Stimulated activated CD8-positive, alpha-beta memory T cell treated with anti-CD3 and anti-CD28 coated beads, Interleukin-4, amount 100 ng/mL, for 4 hours (primary cell): ENCODE measurements around the gene AXIN1.
"Not testable (repeated sequence)": the region's sequence is repeated elsewhere in the genome, so short reads cannot be mapped to it uniquely, and the experiment has no call there.

Source experiments
- DNase-seq, 2 donors: peaks; one replicate each; pipeline ENCODE4 v3.0.0-alpha.2; 2020; ENCODE audit warnings: low read depth in 2 of 2, low spot score in 1 of 2

AXIN1 gene, protein sequence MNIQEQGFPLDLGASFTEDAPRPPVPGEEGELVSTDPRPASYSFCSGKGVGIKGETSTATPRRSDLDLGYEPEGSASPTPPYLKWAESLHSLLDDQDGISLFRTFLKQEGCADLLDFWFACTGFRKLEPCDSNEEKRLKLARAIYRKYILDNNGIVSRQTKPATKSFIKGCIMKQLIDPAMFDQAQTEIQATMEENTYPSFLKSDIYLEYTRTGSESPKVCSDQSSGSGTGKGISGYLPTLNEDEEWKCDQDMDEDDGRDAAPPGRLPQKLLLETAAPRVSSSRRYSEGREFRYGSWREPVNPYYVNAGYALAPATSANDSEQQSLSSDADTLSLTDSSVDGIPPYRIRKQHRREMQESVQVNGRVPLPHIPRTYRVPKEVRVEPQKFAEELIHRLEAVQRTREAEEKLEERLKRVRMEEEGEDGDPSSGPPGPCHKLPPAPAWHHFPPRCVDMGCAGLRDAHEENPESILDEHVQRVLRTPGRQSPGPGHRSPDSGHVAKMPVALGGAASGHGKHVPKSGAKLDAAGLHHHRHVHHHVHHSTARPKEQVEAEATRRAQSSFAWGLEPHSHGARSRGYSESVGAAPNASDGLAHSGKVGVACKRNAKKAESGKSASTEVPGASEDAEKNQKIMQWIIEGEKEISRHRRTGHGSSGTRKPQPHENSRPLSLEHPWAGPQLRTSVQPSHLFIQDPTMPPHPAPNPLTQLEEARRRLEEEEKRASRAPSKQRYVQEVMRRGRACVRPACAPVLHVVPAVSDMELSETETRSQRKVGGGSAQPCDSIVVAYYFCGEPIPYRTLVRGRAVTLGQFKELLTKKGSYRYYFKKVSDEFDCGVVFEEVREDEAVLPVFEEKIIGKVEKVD

DNA sequence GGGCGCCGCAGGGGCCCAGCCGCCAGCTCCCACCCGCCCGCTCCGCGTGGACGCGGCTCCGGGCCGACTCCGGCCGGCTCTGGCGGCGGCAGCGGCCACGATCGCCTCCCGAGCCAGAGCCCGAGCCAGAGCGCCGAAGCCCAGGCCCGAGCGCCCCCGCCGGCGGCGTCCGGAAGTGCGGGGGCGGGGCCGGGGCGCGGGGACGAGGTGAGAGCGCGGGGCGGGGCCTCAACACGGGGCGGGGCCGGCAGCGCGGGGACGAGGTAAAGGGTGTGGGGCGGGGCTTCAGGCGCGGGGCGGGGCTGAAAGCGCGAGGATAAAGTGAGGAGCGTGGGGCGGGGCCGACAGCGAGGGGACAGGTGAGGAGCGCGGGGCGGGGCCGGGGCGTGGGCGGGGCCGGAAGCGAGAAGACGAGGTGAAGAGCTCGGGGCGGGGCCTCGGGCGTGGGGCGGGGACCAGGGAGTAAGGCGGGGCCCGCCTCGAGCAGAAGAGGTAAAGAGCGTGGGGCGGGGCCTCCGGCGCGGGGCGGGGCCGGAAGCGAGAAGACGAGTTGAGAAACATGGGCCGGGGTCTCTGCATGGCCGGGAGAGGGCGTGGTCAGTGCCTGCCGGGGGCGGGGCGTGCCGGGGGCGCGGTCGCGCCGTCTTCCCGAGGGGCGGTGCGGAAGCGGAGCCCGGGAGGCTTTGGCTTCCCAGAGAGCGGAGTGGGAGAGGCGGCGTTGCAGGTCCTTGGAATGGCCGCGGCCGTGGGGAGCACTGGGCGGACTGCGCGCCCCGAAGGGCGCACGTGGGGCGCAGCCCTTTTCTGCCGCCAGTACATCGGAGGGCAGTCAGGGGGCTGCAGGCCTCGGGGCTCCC lies at the start of gene AXIN1:
Gene AXIN1, minus strand, starts transcription at position 177 of the 857 bp plus-strand sequence. CDS start 5,698 bp downstream, outside the sequence.
- DNase-seq: peak; percentile 100

DNA sequence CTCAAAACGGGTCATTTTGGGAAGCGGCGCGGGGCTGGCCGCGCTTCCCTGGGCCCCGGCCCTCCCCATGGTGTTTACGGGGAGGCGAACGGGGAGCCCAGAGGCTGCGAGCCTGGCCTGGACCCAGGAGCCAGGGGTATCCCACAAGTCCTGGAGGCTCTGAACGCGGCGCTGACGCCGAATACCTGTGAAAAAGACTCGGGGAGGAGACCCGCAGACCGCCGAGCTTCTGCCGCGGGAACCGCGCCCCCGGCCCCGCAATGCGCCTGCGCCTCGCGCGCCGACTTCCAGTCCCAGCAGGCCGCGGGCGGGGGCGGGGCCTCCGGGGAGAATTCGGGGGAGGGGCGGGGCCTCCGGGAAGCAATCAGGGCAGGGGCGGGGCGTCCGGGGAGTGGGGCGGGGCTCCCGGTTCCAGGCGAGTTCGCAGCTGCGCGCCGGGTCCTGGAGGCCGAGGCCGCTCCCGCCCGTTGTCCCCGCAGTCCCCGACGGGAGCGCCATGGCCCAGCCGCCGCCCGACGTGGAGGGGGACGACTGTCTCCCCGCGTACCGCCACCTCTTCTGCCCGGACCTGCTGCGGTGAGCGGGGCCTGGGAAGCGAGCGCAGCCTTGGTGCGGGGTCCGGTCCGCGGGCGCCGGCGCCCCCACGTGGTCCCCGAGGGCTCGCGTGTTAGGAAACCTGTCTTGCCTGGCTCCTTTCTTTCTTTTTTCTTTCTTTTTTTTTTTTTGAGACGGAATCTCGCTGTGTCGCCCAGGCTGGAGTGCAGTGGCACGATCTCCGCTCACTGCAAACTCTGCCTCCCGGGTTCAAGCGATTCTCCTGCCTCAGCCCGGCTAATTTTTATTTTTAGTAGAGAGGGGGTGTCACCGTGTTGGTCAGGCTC lies 49.2 kb upstream of the AXIN1 start, which contains the start of gene DECR2:
Gene DECR2, plus strand, starts transcription at position 418 of the 881 bp plus-strand sequence. Its CDS starts 79 bp downstream, at position 497.
- peak; percentile 97 to 98 for DNase-seq

DNA sequence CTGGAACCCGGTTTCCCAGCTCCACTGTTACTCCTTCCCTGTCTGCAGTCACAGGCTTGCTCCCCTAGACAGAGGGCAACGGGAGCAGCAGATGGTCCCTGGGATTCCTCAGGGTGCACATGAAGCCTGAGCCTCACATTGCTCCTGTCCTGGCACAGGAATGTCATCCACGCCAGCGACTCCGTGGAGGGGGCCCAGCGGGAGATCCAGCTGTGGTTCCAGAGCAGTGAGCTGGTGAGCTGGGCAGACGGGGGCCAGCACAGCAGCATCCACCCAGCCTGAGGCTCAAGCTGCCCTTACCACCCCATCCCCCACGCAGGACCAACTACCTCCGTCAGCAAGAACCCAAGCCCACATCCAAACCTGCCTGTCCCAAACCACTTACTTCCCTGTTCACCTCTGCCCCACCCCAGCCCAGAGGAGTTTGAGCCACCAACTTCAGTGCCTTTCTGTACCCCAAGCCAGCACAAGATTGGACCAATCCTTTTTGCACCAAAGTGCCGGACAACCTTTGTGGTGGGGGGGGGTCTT lies 47.6 kb upstream of the AXIN1 start:
- no peak for DNase-seq

DNA sequence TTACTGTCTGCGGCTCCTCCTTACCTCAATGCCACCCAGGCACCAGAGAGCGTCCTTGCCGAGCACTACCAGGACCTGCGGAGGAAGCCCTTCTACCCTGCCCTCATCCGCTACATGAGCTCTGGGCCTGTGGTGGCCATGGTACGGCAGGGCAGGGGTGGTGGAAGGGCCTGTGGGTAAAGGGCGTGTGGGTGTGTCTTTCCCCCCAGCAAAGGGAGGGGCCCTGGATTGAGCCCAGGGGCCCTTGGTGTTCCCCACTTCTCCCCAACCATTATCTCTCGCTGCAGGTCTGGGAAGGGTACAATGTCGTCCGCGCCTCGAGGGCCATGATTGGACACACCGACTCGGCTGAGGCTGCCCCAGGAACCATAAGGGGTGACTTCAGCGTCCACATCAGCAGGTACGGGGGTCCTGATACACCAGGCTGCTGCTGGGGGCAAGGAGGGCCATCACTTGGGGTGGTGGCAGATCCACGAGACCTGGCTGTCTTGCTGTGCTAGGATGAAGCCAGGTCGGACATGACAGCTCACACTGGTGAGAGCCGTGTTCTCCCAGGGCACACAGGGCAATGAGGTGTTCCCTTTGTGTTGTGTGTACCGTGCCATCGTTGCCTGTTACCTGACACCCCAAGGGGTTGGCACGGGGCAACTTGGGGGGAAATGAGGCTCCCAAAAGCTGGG lies 47.0 kb upstream of the AXIN1 start:
- no peak for DNase-seq

DNA sequence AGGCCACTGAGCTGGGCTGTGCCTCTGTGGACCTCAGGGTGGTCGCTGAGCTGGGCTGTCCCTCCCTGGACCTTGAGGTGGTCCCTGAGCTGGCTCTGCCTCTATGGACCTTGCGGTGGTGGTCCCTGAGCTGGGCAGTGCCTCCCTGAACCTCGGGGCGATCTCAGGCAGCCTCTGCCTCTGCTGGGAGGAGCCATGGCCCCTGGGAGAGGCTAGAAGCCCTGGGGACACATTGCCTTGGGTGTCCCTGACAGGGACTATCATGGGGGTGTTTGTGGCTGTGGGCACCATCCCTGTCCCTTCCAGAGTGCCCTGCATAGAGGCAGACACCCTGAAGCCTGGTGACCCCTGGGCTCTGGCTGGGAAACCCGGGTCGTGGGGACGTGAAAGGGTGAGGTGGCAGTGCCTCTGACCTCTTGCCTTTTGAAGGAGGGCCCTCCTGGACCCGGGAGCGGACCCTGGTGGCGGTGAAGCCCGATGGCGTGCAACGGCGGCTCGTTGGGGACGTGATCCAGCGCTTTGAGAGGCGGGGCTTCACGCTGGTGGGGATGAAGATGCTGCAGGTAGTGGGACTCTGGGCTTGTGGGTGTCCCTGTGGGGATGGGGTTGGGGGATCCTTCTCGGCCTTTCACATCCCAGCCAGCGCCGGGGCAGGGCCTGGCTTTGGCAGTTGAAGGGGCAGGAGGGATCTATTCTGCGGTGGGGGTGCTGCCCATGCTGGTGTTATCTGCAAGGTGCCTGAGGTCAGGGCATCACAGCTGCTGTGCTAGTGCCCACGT lies 46.2 kb upstream of the AXIN1 start:
- DNase-seq: no peak

DNA sequence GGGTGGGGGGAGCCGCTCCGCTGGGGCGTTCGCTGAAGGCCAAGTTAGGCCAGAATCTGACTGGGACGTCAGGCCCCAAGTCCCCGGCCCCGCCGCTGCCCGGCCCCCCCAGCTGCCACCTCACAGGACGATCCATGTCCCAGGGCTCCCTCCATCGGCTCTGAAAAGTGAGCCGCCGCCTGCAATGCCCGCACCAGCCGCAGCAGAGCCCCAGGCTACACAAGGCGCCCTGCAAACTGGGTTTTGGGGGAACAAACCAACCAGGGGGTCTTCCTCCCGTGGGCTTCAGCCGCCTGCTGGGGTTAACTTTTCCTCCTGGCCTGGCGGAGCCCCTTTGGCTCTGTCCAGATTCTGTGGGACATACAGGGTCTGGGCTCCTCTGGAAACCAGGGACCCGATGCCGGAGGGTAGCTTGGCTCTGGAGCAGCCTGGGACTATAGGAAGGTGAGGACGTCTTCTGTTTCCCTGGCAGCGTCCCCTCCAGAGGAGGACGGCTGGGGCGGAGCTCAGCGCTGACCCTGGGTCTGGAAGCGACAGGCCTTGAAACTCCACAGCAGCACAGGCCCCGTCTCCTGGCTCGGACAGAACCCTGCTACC lies 45.3 kb upstream of the AXIN1 start:
- DNase-seq: no peak

DNA sequence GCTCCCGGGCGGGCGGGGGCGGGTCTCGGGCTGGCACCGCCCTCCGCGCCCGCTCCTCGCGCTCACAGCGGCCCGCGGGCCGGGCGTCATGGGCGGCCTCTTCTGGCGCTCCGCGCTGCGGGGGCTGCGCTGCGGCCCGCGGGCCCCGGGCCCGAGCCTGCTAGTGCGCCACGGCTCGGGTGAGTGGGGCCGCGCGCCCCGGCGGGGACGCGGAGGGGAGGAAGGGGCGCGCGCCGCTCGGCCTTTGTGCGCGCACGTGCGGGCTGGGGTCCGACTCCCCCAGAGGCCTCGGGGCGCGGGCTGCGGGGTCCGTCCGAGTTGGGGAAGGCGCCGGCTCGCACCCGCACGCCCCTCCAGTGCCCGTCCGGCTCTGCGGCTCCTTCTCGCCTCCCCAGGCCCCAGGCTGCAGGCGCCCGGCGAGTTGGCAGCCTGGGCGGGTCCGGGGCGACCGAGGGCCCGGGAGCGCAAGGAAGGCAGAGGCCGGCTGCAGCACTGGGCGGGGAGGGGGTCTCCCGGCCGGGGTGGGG lies 44.7 kb upstream of the AXIN1 start, which contains the start of gene NME4:
Gene NME4, plus strand, starts transcription at position 65 of the 527 bp plus-strand sequence. Its CDS starts 24 bp downstream, at position 89.
- DNase-seq: no peak

DNA sequence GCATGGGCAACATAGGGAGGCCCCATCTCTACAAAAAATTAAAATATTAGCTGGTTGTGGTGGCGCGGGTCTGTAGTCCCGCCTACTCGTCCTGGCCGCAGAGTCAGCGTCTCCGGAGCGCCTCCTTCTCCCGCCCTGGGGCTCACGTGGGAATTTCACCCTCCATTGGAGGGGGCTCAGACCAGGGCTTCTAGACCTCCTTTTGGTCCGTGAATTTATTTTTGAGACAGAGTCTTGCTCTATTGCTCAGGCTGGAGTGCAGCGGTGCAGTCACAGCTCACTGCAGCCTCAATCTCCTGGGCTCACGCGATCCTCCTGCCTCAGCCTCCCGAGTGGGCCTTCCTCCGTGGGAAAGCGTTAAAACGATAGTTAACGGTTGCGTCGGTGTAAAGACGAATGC lies 44.1 kb upstream of the AXIN1 start:
- DNase-seq: no peak

DNA sequence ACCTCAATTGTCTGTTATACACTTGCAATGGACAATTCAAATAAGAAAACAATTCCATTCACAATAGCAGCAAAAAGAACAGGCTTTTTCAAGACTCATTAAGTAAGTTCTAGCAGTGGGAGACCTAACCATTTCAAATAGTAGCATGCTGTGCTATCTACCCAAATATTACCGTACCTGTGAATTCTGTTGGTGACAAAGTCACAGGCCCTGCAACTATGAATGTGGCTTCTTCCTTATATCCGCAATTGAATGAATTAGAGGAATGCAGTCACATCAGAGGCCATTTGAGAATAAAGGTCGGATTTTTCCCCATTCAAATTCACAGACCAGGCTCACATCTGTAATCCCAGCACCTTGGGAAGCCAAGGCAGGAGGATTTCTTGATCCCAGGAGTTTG lies 43.7 kb upstream of the AXIN1 start:
- no peak for DNase-seq

DNA sequence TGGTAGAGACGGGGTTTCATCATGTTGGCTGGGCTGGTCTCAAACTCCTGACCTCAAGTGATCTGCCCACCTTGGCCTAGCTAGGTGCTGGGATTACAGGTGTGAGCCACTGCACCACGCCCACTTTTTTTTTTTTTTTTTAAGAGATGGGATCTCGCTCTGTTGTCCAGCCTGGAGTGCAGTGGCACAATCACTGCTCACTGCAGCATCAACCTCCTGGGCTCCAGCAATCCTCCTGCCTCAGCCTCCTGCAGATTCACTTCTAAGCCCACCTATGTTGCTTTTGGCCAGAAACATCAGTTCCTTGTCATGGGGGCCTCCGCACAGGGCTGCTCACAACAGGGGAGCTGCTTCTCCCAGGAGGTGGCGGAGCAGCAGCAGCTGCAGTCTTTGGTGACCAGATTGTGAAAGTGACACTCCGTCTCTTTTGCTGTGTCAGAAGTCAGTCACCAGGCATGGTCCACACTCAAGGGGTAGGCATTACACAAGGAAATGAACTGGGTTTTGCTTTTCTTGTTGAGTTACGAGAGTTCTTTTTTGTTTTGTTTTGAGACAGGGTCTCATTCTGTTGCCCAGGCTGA lies 40.0 kb upstream of the AXIN1 start:
- no peak for DNase-seq

DNA sequence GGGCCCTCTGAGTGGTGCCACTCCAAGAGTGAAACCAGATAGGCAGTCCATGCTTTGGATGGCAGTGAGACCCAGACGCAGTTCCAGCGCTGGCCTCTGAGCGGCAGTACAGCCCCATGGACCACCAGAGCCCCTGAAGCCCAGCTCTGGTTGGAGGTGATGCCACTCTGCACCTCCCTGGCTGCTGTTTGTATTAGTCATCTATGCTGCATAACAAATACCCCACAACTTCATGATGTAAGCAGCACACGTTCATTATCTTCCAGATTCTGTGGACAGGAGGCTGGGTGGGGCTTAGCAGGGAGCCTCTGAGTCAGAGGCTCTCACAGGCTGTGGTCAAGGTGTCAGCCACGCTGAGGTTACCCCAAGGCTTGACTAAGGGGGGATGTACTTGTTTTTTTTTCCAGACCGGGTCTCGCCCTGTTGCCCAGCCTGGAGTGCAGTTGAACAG lies 39.4 kb upstream of the AXIN1 start:
- DNase-seq: peak; percentile 51 to 76

DNA sequence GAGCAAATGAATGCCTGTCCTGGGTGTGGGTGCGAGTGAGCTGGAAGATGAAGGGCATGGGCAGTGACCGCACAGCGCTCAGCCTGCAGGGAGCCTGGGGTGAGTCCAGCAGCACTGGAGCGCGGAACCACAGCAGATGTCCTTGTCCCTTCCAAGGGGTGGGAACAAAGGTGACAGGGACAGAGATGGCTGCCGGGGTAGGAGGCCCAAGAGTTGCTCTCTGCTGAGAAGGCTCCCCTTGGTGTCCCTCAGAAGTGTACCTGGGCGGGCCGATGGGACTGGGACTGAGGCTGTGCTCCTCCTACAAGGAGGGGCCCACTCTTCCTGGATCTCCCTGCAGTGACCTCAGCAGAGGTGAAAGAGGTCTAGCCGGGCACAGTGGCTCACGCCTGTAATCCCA lies 36.8 kb upstream of the AXIN1 start:
- no peak for DNase-seq

DNA sequence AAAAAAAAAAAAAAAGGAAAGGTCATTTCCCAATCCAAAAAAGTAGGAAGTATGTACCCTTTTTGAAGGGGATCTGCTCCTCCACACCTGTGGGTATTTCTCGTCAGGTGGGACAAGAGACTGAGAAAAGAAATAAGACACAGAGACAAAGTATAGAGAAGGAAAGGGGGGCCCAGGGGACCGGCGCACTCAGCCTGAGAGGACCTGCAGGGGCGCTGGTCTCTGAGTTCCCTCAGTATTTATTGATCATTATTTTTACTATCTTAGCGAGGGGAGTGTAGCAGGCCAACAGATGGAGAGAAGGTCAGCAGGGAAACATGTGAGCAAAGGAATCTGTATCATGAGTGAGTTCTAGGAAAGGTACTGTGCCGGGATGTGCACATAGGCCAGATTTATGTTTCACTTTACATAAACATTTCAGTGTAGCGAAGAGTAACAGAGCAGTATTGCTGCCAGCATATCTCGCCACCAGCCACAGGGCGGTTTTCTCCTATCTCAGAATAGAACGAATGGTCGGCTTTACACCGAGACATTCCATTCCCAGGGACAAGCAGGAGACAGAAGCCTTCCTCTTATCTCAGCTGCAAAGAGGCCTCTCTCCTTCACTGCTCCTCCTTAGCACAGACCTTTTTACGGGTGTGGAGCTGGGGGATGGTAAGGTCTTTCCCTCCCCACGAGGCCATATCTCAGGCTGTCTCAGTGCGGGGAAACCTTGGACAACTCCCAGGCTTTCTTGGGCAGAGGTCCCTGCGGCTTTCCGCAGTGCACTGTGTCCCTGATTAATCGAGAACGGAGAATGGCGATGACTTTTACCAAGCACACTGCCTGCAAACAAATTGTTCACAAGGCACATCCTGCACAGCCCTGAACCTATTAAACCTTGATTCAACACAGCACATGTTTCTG lies 35.5 kb upstream of the AXIN1 start:
- DNase-seq: not testable (repeated sequence)

DNA sequence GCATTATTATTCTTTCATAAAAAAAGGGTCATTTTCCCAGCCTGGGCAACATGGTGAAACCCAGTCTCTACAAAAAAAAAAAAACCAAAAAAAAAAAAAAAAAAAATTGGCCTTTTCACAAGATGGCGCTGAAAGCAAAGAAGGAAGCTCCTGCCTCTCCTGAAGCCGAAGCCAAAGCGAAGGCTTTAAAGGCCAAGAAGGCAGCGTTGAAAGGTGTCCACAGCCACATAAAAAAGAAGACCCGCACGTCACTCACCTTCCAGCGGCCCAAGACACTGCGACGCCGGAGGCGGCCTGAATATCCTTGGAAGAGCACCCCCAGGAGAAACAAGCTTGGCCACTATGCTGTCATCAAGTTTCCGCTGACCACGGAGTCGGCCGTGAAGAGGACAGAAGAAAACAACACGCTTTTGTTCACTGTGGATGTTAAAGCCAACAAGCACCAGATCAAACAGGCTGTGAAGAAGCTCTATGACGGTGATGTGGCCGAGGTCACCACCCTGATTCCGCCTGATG lies 34.2 kb upstream of the AXIN1 start:
- no peak for DNase-seq

DNA sequence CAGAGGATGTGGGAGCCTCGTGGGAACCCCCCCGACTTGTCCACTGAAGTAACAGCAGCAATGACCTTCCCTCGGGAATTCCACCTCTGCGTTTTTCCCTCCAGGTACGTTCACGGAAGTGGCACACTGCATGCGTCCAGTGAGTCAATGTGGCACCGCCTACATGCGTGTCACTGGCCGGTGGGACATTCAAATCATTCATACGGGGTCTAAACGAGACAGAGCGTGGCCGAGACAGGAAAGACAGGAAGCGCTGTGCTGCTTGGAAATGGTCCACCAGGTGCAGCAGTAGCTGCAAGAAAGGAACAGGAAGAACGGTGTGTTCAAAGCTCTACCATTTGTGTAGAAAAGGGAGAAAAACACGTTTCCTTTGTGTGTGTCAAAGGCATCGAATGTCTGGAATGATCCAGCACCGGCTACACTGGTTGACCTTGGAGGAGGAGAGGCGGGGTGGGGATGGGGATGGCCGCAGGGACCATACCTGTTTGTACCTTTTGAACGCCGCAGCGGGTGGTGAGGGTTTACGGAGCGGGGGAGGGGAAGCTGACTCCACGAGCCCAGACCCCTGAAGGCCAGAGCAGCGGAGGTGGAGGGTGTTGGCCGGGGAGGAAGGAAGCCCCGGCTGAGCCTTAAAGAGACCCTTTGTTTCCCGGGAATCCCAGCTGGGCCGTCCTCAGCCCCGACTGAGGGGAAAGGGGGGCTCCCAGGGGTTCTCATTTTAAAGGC lies 31.0 kb upstream of the AXIN1 start:
- DNase-seq: no peak
